MG63 (cell line): Measurements from ENCODE around the gene THBS2. TPM values are rescaled to one million over a fixed set of nuclear protein-coding genes. Genes with fewer than 3 reads are reported as not detected.
A peak's percentile ranks its signal among the peaks of the same experiment; 100 is the strongest.
"Not testable (repeated sequence)": the region's sequence is repeated elsewhere in the genome, so short reads cannot be mapped to it uniquely, and the experiment has no call there.

Experiments
- DNase-seq: peaks from one replicate; pipeline ENCODE4 v3.0.0-alpha.2; 2020
- H3K27me3 ChIP-seq: fragments of 250-450 bp; sonication (Bioruptor Pico); 2 replicates; pipeline ENCODE4 v1.5.1; 2020; ENCODE audit warnings: mild to moderate bottlenecking, moderate library complexity
- H3K36me3 ChIP-seq: fragments of 250-450 bp; sonication (Bioruptor Pico); 2 replicates; pipeline ENCODE4 v1.5.1; 2020; ENCODE audit warnings: mild to moderate bottlenecking, moderate library complexity
- H3K4me3 ChIP-seq: fragments of 250-450 bp; sonication (Bioruptor Pico); 2 replicates; pipeline ENCODE4 v1.5.1; 2020; ENCODE audit warnings: mild to moderate bottlenecking, moderate library complexity
- H3K9me3 ChIP-seq: fragments of 250-450 bp; sonication (Bioruptor Pico); 2 replicates; pipeline ENCODE4 v1.5.1; 2020; ENCODE audit warnings: mild to moderate bottlenecking, moderate library complexity
- total RNA-seq: library from RNA; depleted of rRNA; stranded (reverse); fragments of >200 nt; shearing (Covaris generic); gene quantifications from 2 replicates; pipeline ENCODE4 v1.2.3, GENCODE V29; 2014; ENCODE audit warnings: low replicate concordance

THBS2 gene
- total RNA-seq, 1 experiment from 2014 or later, result 194 TPM

GRCh38 chr6:169285165-169285564 lies 31.5 kb upstream of the THBS2 start:
- no peaks in the 10 kb centered on the region for H3K27me3 ChIP-seq
- H3K4me3 ChIP-seq, result no peak overlapping the region
- DNase-seq, result no peak
- H3K36me3 ChIP-seq, result no peaks in the 10 kb centered on the region
- no peaks in the 10 kb centered on the region for H3K9me3 ChIP-seq

- Histone ChIP-seq H3K4me3 (no peak overlapping the region), H3K9me3 (no peaks in the 10 kb centered on the region), H3K36me3 (no peaks in the 10 kb centered on the region), H3K27me3 (no peaks in the 10 kb centered on the region)
- no peak for DNase-seq
Measured at GRCh38 chr6:169283924-169284323, 30.3 kb upstream of the THBS2 start.

- Histone ChIP-seq H3K9me3 (no peaks in the 10 kb centered on the region), H3K27me3 (no peaks in the 10 kb centered on the region), H3K4me3 (no peak overlapping the region), H3K36me3 (no peaks in the 10 kb centered on the region)
- DNase-seq, result no peak
Measured at GRCh38 chr6:169282043-169282442, 28.4 kb upstream of the THBS2 start.

GRCh38 chr6:169277619-169278018 lies 24.0 kb upstream of the THBS2 start:
- Histone ChIP-seq H3K36me3 (no peaks in the 10 kb centered on the region), H3K4me3 (no peak overlapping the region), H3K9me3 (no peaks in the 10 kb centered on the region), H3K27me3 (no peaks in the 10 kb centered on the region)
- DNase-seq, result no peak

GRCh38 chr6:169274781-169275180 lies 21.1 kb upstream of the THBS2 start:
- DNase-seq, result no peak
- Histone ChIP-seq H3K9me3 (no peaks in the 10 kb centered on the region), H3K36me3 (no peaks in the 10 kb centered on the region), H3K27me3 (no peaks in the 10 kb centered on the region), H3K4me3 (no peak overlapping the region)

GRCh38 chr6:169273511-169273910 lies 19.9 kb upstream of the THBS2 start:
- Histone ChIP-seq H3K27me3 (no peaks in the 10 kb centered on the region), H3K4me3 (no peak overlapping the region), H3K9me3 (no peaks in the 10 kb centered on the region), H3K36me3 (no peaks in the 10 kb centered on the region)
- no peak for DNase-seq

- no peaks in the 10 kb centered on the region for H3K27me3 ChIP-seq
- no peak overlapping the region for H3K4me3 ChIP-seq
- no peak for DNase-seq
- H3K36me3 ChIP-seq, result no peaks in the 10 kb centered on the region
- H3K9me3 ChIP-seq, result no peaks in the 10 kb centered on the region
Measured at GRCh38 chr6:169271877-169272216, 18.2 kb upstream of the THBS2 start.

GRCh38 chr6:169271158-169271876 lies 17.7 kb upstream of the THBS2 start:
- H3K9me3 ChIP-seq, result no peaks in the 10 kb centered on the region
- H3K27me3 ChIP-seq, result no peaks in the 10 kb centered on the region
- no peak overlapping the region for H3K4me3 ChIP-seq
- no peaks in the 10 kb centered on the region for H3K36me3 ChIP-seq
- no peak for DNase-seq

GRCh38 chr6:169270077-169270380 lies 16.4 kb upstream of the THBS2 start:
- not testable (repeated sequence) for H3K9me3 ChIP-seq, H3K4me3 ChIP-seq, DNase-seq, H3K27me3 ChIP-seq, H3K36me3 ChIP-seq

GRCh38 chr6:169269180-169270076 lies 15.8 kb upstream of the THBS2 start:
- no peaks in the 10 kb centered on the region for H3K27me3 ChIP-seq
- H3K9me3 ChIP-seq, result no peaks in the 10 kb centered on the region
- no peak for DNase-seq
- no peak overlapping the region for H3K4me3 ChIP-seq
- no peaks in the 10 kb centered on the region for H3K36me3 ChIP-seq

- Histone ChIP-seq H3K27me3 (no peaks in the 10 kb centered on the region), H3K4me3 (no peak overlapping the region), H3K9me3 (no peaks in the 10 kb centered on the region), H3K36me3 (no peaks in the 10 kb centered on the region)
- no peak for DNase-seq
Measured at GRCh38 chr6:169268276-169268675, 14.6 kb upstream of the THBS2 start.

GRCh38 chr6:169266746-169267591 lies 13.3 kb upstream of the THBS2 start:
- no peaks in the 10 kb centered on the region for H3K9me3 ChIP-seq
- H3K36me3 ChIP-seq, result no peaks in the 10 kb centered on the region
- no peak for DNase-seq
- no peak overlapping the region for H3K4me3 ChIP-seq
- no peaks in the 10 kb centered on the region for H3K27me3 ChIP-seq

GRCh38 chr6:169266261-169266660 lies 12.6 kb upstream of the THBS2 start:
- DNase-seq, result no peak
- Histone ChIP-seq H3K36me3 (no peaks in the 10 kb centered on the region), H3K27me3 (no peaks in the 10 kb centered on the region), H3K4me3 (no peak overlapping the region), H3K9me3 (no peaks in the 10 kb centered on the region)

- H3K4me3 ChIP-seq, result no peak overlapping the region
- H3K27me3 ChIP-seq, result no peaks in the 10 kb centered on the region
- DNase-seq, result no peak
- no peaks in the 10 kb centered on the region for H3K9me3 ChIP-seq
- no peaks in the 10 kb centered on the region for H3K36me3 ChIP-seq
Measured at GRCh38 chr6:169265486-169266131, 12.0 kb upstream of the THBS2 start.

GRCh38 chr6:169263836-169264608 lies 10.4 kb upstream of the THBS2 start:
- no peaks in the 10 kb centered on the region for H3K27me3 ChIP-seq
- H3K36me3 ChIP-seq, result no peaks in the 10 kb centered on the region
- no peak overlapping the region for H3K4me3 ChIP-seq
- peak; percentile 91 for DNase-seq
- H3K9me3 ChIP-seq, result no peaks in the 10 kb centered on the region

GRCh38 chr6:169263374-169263773 lies 9.7 kb upstream of the THBS2 start:
- no peak for DNase-seq

More at GRCh38 chr6:169263374-169263773, 9.7 kb upstream of the THBS2 start:
- no peak overlapping the region for H3K4me3 ChIP-seq
- no peaks in the 10 kb centered on the region for H3K36me3 ChIP-seq
- no peaks in the 10 kb centered on the region for H3K27me3 ChIP-seq
- no peaks in the 10 kb centered on the region for H3K9me3 ChIP-seq
